GM19452 (cell line): ENCODE measurements around the gene OR10G3.

ENCODE experiments used
- ATAC-seq: cut with Tn5 transposase; IDR thresholded peaks from one replicate; pipeline ENCODE4 v1.9.1; 2021; ENCODE audit not compliant: unreplicated experiment

Gene OR10G3

DNA sequence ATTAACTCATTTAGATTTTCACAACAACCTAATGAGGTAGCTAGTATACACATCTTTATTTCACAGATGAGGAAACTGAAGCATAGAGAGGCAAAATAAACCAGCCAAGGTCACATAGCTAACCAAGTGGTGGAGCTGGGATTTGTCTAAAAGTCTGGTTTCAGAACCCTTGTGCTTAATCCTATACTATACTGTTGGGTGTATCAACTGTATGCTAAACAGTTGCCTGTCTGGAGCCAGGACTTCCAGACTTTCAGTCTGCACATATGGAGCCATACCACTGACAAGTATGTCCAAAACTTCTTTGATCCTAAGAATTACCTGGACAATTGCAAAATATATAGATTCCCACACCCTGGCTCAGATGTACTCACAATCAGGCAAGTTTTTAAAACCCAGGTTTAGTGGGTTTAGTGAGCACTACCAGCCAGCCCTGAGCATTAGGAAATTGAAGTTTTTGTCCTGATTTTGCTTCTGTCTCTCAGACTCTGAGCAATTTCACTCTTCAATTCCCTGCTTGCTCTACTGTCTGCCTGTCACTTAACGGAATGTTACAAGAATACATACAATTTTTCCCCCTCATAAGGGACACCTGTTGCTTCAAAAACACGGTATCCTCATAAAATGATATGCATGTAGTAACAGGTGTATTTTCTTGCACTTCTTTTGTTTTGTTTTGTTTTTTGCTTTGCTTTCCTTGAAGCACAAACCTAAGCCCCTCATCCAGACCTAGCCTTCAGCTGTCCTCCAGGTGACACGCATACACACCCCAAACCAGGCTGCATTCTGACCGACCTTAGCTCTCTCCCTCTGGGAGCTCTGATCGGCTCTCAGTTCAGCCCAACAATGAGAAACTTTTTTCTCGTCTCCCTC, 44.1 kb downstream of the OR10G3 start:
- no peak for ATAC-seq

DNA sequence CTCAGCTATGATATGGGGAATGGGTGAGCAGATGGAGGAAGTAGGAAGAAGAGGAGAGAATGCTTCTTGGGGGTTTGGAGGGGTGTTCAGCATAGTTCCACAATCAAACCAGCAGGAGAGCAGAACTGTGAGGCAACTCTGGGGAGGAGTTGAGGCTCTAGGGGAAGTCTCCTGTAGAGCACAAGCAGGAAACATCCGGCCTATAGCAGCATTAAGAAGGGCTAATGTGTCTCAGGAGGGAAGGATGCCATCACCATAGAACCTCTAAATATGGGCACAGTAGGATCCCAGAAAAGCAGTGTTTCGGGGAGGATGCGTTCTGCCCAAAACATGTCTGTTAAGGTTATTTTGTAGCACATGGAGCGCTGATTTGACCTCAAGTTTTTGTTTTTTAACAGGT, 45.3 kb downstream of the OR10G3 start:
- ATAC-seq, result no peak

DNA sequence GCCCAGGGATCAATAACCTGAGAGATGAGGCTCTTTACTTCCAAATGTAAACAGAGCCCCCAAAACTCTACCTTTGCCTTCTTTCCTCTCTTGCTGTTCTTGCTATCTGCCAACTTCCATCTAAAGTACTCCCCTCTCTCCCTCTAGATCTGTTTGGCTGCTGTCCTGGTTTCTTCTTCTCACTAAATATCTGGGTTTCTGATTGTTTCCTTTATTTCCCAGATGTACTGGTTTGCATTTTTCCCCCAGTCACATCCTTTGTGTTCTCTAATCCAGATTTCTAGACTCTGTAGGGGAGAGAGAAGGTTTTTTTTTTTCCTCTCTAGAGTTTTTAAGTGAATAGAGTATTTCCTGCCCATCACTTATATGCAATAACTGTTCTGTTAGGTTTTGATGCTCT, 46.6 kb downstream of the OR10G3 start:
- ATAC-seq, result no peak

DNA sequence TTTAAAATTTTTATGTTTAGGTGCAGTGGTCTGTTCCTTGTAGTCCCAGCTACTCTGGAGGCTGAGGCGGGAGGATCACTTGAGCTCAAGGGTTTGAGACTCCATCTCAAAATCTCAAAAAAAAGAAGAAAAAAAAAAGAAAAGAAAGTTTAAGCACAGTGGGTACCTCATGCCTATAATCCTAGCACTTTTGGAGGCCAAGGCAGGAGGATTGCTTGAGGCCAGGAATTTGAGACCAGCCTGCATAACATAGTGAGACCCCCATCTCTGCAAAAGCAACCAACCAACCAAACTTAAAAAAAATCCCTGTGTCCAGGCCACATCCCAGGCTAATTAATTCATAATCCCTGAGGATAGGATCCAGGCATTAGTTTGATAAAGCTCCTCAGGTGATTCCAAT, 50.4 kb downstream of the OR10G3 start:
- ATAC-seq, result no peak

DNA sequence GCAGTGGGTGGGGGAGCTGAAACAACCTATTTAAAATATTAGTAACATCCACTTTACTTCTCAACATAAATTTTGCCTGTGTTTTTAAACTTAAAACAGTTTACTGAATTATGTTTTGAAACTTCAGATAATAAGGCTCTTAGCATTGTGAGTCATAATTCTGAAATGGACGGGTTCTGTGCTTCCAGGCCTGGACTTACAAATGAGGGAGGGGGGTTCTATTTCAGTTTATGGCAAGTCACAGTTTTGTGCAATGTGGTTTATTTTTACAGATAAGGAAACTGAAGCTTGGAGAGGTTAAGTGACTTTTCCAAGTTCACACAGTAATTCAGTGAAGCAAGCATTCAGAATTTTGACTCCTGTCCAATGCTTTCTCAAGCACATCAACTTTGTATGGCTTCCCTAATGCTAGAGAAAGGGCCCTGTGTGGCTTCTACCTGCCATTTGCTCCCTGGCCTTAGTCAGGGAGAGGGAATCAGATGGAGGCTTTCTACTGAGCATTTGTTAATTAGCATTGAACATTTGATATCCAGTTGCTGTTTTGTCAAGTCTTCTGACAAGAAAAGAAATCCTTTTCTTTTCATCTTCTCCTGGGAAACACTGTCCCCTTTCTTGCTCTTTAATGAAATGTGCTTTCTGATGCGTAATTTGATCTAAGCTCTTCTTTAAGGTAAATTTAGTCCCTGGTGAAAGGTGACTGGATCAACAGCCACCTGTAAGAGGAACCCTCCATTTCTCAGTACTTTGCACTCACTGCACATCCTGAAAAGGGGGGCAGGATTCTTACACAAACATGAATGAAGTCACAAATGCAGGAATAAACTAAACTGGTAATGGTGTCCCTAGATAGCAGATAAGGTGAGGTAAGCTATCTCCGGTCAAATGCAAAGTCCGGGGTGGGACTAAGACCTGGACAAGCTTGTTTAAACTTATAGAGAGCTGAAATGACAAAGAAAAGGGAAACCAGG, 51.2 kb downstream of the OR10G3 start:
- ATAC-seq, result no peak

DNA sequence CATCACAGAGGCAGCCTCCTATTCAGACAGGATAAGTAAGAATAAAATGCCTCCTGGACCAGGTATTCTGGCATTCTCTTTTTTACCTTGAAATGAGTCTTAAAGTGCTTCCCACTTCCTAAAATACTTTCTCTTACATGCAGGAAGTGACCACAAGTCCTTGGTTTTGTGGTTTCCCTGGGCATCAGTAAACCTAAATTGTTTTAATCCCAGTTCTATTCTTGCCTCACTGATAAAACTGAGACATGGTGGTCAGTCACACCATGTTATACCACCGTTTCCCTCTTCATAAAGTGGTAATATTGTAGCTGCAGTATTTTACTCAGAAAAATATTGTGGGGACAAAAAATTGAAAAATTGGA, 52.6 kb downstream of the OR10G3 start:
- no peak for ATAC-seq

DNA sequence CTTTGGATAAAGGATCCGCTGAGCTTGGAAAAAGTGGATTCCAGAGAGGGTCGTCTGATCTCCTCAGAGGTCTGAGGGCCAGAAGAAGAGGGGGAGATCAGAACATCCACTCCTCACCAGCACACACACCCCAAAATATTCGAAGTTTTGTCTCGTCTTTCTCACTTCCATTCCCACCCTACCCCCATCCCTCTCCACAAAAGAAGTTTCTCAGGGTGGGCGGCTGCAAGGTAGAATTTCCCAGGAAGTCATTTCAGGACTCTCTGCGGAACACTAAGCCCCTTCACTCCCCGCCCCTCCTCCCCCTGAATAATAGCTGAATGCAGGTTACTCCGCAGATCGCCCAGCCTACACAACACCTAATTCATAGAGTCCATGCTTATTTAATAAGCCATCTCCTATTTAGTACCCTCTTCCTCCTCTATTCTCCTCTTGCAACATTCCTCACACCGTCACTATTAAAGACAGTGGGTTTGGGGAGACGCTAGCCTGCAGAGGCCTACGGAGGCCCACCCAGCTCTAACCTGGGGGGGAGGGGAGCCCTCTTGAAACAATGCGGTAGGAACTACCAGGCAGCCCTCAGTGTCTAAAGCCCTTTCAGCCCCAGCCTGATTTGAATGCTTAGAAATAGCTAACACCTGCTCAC, 53.1 kb downstream of the OR10G3 start:
- no peak for ATAC-seq

DNA sequence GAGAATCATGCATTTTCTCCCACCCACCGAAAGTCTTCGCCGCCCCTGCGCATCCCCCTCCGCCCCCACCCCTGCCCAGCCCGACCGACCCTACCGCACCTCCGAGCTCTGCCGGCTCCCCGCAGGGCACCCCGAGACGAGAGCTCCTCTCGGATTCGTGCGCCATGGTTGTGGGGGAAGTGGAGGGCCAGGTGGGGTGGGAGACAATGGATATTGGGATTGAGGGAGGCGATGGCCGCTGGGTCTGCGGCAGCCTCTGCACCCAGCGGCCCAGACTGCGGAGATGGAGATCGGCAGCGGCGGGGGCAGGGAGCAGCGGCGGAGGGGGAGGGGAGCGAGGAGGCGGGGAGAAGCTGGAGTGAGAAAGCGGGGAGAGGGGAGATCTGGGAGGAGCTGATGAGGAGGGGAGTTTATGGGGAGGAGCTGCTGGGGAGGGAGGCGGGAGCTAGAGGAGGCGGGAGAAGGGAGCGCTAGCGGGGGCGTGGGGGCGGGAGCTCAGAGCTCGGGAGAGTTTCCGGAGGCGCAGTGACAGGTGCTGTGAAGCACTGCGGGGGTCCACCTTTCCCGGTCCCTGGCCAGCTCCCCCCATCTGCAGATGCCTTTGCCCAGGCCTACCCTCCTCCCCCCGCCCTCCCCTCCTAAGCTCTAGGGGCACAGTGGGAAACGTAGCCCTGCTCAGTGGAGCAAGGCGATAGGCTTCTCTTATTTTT, 53.8 kb downstream of the OR10G3 start, which contains the start of gene SALL2:
Gene SALL2, minus strand, starts transcription at position 385 of the 710 bp plus-strand sequence. Its CDS starts 219 bp downstream, at position 166.
- ATAC-seq, result no peak

DNA sequence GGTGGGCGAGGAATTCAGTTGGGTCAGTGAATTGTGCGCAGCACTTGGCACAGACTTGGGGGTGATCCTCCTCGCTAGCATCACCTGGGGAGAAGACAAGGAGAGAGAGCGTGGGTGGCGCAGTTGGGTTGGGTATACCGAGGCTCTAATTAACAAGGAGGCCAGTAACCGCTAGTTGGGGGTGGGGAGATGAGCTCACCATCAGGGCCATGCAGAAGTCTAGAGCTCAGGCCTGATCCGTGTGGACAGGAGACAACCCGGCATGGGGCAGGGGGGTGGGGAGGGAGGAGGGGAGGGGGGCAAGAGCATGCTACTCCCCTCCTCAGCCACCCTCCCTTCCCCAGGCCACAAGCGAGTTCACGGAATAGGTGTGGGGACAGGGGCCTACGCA, 54.3 kb downstream of the OR10G3 start:
- no peak for ATAC-seq

DNA sequence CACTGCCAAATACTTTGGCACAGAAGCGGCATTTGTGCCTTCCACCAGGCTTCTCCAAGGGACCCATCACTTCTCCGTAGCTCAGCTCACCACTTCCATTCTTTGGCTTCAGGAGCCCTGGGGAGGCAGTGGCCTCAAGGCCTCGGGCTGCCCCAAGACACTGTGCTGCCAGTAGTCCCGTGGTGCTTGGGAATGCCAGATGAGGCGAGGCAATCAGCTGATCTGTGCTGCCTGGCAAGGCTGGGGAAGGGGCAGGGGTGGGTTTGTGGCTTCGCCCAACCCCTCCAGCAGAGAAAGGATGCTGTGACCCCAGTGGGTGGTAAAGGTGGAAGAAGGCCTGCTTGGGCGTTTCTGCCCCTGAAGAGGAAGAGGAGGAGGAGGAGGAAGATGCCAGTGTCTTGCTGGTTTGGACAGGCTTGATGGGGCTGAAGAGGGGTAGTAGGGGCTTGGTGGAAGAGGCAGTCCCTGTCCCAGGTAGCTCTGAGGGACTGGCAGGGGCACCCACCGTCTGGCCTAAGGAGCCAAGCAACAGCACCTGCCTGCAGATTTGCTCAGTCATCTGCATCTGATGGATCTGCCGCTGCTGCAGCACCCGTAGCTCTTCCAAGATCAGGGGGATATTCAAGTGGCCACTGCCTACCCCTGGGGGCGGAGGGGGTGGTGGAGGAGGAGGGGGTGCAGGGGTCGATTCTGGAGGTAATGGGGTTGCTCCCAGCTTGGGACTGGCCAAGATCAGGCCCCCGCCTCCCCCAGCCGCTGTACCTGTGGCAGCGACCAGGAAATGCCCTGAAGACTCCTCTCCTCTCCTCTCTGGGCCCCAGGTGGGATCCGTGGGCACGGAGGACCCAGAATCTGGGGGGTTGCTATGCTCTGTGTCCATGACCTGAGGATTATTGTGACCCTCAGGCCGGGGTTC, 55.0 kb downstream of the OR10G3 start:
- ATAC-seq, result no peak

DNA sequence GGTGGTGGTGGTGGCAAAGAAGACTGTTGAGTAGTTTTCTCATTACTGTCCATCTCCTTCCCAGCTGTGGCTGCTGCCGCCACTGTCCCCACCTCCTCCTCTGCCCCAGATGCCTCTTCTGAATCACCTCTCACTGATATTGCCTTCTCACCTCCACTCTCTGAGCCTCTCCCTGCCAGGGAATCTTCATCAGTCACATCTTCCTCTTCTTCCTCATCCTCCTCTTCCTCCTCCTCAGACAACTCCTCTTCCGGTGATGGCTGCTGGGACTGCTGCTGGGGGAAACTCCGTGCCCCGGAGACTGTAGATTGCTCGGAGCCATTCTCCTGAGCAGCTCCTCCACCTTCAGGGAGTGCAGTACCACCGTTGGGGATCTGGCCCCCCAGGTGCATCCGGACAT, 56.7 kb downstream of the OR10G3 start:
- ATAC-seq, result no peak

DNA sequence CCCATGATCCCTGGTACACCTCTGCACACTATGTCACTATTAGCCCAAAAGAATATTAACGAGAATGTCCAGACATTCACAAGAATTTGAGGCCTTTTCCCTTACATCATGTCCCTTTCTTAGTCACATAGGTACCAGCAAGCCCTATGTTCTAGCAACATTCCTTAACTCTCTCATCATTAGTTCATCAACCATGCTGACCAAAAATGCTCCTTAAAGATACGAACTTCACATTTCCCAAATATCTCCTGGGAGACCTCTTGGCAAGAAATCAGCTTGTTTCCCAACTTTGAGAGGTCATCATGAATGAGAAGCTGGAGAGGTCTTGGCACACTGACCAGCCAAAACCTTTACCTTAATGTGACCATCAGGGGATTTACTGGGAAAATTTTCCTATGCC, 58.4 kb downstream of the OR10G3 start:
- ATAC-seq, result no peak

DNA sequence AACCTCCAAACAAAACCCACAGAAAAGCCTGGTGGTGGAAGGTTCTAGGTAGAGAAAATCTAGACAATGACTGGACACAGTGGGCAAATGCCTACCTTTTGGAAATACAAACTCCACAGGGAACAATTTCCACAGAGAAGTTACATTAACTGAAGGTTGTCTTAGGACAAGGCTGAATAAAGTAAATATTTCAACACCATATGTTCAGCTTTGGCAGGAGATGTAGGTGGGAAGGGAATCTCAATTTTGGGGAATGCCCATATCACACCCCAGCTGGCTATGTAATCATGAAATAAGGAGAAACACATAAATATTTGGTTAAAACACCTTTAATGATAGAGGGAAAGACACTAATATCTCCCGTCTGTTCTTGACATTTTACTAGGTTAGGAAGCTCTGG, 59.1 kb downstream of the OR10G3 start:
- ATAC-seq, result no peak

DNA sequence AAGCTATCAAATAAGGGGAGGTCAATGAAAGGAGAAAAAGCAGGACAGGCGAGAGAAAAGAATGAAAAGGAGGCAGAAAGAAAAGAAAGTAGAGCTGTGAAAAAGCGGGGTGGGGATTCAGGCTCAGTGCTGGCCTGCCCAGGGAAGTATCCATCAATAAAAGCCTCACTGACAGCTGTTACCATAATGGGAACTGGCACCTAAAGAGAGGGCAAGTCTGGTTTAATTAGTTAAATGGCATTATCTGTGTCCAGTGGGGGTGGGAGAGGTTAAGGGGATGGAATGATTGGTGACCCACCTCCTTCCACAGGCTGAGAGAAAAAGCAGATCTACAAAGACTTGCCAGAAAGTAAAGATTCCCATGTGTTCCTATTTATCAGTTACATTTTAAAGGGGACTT, 61.2 kb downstream of the OR10G3 start:
- ATAC-seq, result no peak
